Stromal cell of bone marrow (primary cell): Measurements from ENCODE around the gene CHPT1.
"Not testable (repeated sequence)": the region's sequence is repeated elsewhere in the genome, so short reads cannot be mapped to it uniquely, and the experiment has no call there.

Source experiments
- DNase-seq: peaks from one replicate; pipeline ENCODE4 v3.0.0-alpha.2; 2012; ENCODE audit warnings: low read depth

The CHPT1 gene

DNA sequence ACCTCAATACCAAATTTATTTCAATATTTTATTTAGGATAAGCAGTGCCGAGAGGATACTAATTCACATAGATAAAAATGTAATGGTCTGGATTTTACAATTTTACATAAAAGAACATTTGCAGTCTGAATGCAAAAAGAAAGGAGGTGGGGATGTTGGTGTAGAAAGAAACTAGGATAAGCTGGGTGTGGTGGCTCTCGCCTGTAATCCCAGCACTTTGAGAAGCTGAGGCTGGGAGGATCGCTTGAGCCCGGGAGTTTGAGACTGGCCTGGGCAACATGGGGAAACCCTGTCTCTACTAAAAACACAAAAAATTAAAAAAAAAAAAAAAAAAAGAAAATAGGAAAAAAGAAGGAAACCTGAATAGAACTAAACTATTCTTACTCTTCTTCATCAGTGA lies 25.0 kb downstream of the CHPT1 start:
- no peak for DNase-seq

DNA sequence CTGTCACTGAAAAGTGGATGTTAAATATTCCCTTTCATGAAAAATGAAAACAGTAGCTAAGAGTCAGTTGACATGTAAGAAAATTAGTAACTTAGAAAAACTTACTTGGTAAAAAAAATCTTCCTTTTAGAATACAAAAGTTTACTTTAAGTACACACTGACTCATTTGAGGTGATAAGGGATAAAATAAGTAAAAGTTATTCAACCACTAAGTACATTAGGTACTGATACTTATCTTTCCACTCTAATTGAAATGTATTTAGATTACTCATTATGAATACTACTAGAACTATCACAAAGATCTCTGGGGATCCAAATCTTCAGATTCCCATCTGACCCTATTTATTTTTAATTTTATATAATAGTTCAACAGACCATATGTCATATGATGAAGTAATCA lies 29.7 kb downstream of the CHPT1 start:
- no peak for DNase-seq

DNA sequence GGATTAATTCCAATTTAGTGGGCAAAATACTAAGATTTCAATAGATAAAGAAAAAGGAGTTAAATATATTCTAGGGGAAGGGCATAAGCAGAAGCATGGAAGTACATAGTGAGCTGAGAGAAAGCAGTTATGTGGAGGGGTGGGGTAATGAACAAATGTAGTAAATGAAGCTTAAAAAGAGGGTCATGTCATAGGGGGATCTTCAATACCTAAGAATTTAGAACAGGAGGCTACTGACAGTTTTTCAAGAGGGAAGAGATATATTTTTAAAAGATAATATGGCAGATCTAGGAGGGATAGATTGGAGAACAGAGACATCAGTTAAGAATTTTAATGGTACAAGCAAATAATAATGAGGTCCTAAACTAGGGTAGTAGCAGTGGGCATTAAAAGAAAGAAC lies 32.4 kb downstream of the CHPT1 start:
- DNase-seq = no peak

- no peak for DNase-seq
These were observed 34.9 kb downstream of the CHPT1 start for GRCh38 chr12:101732318-101732717.

DNA sequence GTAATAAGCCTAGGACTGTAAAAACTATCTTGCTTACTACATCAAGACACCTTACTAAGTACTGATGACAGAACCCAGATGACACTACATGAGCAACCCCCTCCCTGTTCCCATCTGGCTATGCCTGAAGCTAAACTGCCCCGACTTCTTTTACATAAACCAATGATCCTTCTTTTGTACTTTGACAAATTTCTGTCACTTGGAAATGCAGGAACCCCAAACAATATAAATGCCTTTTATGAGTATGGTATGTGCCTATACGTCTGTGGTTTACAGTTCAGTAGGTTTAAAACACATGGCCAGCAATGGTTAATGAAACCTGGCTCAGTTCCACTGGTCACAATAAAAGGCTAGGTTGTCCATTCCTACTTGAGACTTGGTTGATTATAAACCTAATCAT lies 35.7 kb downstream of the CHPT1 start:
- DNase-seq = no peak

DNA sequence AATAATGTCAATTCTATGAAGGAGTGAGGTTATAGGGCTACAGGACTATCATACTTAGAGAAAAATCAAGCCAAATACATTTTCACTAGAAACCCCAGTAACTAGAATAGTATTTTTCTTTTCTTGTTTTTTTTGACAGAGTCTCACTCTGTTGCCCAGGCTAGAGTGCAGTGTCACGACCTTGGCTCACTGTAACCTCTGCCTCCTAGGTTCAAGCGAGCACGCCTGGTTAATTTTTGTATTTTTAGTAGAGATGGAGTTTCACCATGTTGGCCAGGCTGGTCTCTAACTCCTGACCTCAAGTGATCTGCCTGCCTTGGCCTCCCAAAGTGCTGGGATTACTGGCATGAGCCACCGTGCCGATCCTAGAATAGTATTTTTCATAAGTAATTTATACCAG lies 37.0 kb downstream of the CHPT1 start:
- DNase-seq = not testable (repeated sequence)

DNA sequence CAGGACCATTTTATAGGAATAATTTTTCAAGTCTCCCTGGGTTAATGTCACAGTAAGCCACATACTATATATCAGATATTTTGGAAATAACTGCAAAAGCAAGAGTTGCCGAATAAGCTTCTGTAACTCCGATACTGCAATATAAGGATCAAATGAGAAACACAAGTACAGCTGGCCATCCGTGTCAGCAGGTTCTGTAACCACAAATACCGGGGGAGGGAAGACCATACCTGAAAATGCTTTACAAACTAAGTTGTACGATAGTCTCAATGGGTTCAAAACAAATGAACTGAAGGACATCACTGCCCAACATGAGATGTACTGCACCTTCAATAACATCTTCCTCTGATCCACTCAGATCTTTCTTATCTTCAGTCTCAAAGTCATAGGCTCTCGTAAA lies 40.0 kb downstream of the CHPT1 start:
- no peak for DNase-seq

DNA sequence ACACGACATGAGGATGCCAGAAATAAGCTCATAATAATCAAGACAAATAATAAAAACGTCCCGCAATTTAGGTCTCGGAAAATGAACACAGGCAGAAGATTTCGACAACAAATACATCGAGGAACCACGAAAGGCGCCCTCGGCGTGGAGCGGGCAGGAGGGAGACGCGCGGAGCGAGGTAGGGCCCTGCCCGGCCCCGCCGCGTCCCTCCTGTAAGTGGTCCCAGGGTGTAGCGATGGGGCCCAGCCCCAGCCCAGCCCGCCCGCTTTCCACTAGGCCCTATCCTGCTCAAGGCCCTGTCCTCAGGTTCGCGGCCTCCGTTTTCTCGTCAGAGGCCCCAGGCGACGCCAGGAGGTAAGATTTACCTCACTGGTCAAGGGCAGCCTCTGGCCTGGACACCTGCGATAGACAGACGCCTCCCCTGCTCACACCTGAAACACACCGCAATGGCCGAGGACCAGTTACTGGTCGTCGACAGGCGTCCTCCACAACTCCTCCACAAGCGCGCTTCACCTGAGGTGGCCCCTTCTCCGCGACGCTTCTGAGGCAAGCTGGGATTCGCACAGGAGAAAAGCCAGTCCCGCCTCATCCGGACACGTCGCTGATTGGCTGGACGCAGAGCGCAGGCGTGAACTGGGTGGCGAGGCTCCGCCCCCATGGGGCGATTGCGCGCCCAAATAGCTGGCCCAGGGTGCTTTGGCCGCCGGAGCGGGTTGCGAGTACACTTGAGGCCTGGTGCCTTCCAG lies 41.7 kb downstream of the CHPT1 start, which contains the start of gene SYCP3:
TSS of gene SYCP3 (minus strand) at position 543 of the 746 bp plus-strand sequence. CDS start 1,527 bp downstream, outside the sequence.
- no peak for DNase-seq

DNA sequence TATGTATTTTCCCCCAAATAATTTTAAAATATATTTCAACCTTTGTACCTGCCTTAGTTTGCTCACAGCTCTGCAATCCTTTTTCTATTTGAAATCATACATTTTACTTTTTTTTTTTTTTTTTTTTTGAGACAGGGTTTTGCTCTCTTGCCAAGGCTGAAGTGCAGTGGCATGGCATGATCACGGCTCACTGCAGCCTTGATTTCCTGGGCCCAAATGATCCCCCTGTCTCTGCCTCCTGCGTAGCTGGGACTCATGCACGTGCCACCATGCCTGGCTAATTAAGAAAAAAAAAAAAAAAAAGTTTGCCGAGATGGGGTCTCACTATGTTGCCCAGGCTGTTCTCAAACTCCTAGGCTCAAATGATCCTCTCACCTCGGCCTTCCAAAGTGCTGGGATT lies 43.1 kb downstream of the CHPT1 start:
- no peak for DNase-seq

DNA sequence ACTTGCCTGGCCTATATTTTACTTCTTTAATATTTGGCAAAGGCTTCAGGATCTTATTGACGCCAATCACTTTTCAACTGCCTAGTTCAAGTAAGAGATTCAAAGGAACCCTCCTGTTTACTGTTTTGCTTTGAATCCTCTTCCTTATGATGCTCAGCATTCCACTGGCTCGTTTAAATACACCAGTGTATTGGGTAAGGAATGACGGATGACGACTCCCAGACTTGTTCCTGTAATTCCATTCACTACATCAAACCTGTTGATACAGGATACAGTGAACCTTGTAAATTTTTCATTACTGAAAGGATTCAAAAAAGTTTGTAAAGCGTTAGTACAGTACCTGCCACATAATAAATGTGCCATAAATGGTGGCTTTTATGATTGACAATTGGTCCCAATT lies 43.5 kb downstream of the CHPT1 start:
- DNase-seq = no peak

GRCh38 chr12:101743242-101743641 lies 45.8 kb downstream of the CHPT1 start:
- DNase-seq = no peak

GRCh38 chr12:101743724-101744472 lies 46.5 kb downstream of the CHPT1 start:
- DNase-seq = no peak

DNA sequence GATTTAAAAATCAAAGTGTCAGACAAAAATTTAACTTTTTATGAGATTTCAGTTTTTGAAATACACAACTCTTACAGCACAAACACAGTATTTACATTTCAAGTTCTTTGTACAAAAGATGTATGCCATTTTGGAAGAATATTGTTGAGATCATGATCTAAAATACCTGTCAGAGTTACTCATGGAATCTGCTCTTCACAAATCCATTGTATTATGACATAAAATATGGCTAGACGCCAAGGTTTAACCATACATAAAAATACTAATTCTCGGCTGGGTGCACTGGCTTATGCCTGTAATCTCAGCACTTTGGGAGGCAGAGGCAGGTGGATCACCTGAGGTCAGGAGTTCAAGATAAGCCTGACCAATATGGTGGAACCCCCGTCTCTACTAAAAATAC lies 48.0 kb downstream of the CHPT1 start:
- no peak for DNase-seq

DNA sequence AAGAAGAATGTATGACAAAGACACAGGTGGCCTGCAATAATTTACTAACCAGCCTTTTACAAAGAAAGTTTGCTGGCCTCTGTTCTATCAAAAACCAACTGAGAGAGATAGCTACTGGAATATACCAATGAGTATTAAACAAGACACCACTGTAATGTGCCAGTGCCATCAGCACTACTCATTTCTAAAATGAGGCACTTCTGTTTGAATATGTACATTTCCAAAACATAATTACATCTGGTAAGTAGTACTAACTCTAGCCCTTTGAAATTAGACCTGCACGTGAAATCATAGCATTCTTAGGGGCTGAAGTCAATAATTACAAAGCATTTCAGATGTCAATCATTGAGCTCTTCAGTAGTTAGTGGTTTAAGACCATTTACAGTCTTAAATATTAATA lies 48.8 kb downstream of the CHPT1 start:
- DNase-seq = no peak

GRCh38 chr12:101746661-101747060 lies 49.2 kb downstream of the CHPT1 start:
- no peak for DNase-seq

- DNase-seq = no peak
These were observed 50.3 kb downstream of the CHPT1 start for GRCh38 chr12:101747697-101748096.

GRCh38 chr12:101748907-101749306 lies 51.5 kb downstream of the CHPT1 start:
- DNase-seq = no peak

DNA sequence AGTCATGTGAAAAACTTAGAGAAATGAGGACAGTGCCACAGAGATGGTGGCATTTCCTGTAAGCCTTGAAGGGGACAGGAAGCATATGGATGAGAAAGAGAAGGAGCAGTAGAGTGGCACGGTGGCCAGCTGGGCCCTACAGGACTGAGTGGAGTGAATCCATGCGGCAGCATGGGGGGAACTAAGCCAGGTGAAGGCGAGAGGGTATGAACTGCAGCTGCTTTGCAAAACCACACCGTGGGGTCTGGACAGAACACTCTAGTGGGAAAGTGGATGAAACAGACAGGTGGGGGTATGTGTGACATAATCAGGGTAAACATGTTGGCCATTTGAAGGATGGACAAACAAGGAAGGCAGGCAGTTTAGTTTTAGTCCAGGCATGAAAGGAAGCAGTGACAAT lies 52.2 kb downstream of the CHPT1 start:
- no peak for DNase-seq

DNA sequence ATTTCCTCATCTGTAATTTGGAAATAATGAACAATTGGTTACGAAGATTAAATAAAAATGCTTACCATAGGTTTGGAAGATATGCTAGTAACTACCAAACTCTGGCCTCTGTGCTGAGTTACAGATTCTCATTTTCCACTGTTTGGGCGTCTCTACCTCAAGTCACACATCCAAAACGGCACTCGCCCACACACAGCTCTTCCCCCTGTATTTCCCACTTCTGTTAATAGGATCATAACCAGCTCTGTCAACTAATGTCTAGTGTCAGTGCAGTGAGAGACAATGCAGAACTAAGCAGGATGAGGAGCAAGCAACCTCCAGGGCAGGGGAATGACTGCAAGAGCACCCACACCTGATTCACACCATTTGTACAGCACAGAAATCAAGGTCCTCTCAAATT lies 52.7 kb downstream of the CHPT1 start:
- no peak for DNase-seq

DNA sequence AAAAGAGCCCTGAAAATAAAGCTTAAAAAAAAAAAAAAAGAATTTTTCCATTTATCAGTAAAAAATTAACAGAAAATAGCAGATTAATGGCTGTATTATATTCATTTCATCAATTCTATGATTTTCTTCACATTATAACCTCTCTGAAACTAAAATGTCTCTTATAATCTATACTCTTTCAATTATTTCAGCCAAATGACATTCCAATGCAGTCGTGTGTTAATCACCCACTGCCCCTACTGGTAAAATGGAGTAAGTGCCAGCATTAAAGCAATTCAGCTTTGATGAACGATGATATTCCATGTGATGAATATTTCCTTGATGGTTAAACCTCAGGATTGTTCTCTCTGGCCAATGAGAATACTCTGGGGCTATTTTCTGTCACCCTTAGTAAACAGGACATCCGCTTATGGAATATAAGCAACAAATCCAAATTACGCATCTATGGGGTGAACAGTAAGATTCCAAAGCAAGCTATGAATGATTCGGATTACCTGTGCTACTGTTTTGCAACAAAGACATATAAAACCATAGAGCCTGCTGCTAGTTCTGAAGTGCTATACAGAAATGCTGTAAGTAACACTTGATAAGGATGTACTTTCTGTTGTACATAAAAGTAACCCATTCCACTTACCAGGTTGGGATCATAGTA lies 62.1 kb downstream of the CHPT1 start:
- DNase-seq = peak; percentile 20

DNA sequence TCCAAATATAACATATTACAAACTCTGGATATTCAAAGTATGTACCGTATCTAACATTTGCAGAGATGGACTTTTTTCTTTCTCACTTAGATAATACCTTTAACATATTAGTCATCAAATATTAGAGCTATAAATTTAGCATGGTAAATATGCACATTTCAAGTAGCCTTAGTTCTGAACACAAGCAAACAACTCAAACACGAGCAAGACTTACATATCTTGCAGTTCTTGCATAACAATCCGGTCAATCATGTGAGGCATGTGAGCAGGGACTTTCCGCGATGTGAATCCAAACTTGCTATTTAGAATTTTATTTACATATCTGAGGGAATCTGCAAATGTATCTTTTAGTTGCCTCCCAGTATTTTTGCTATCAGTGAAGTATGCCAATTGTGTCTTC lies 63.9 kb downstream of the CHPT1 start:
- DNase-seq = no peak

GRCh38 chr12:101761781-101762180 lies 64.3 kb downstream of the CHPT1 start:
- no peak for DNase-seq
